Stimulated activated naive CD8-positive, alpha-beta T cell treated with anti-CD3 and anti-CD28 coated beads, Interleukin-15, Interleukin-2, amounts not matched to agents 100 ng/mL and 50 ng/mL, for 24 hours (primary cell): ENCODE measurements around the gene BTBD2.

Experiments
- H3K27ac Mint-ChIP-seq: one replicate; pipeline ENCODE4 v1.8.0; 2021; ENCODE audit warnings: mild to moderate bottlenecking, mixed read lengths
- H3K27me3 Mint-ChIP-seq: one replicate; pipeline ENCODE4 v1.8.0; 2021; ENCODE audit warnings: mixed read lengths
- H3K36me3 Mint-ChIP-seq: one replicate; pipeline ENCODE4 v1.8.0; 2021; ENCODE audit warnings: low read depth, mixed read lengths
- H3K4me1 Mint-ChIP-seq: one replicate; pipeline ENCODE4 v1.8.0; 2021; ENCODE audit warnings: low read depth, mixed read lengths
- H3K4me3 Mint-ChIP-seq: one replicate; pipeline ENCODE4 v1.8.0; 2021; ENCODE audit warnings: mild to moderate bottlenecking, mixed read lengths
- H3K9me3 Mint-ChIP-seq: one replicate; pipeline ENCODE4 v1.8.0; 2021; ENCODE audit warnings: mixed read lengths

The BTBD2 gene

GRCh38 chr19:1959928-1960589 lies 55.5 kb downstream of the BTBD2 start:
- Mint-ChIP-seq H3K4me3 (no peak overlapping the region), H3K27me3 (no peaks in the 10 kb centered on the region), H3K4me1 (peaks cover 4% of the 10 kb centered on the region), H3K9me3 (no peaks in the 10 kb centered on the region), H3K36me3 (peaks cover 6% of the 10 kb centered on the region), H3K27ac (no peak overlapping the region)

- H3K4me1 Mint-ChIP-seq = peaks cover 4% of the 10 kb centered on the region
- peaks cover 2% of the 10 kb centered on the region for H3K36me3 Mint-ChIP-seq
- H3K9me3 Mint-ChIP-seq = no peaks in the 10 kb centered on the region
- H3K4me3 Mint-ChIP-seq = no peak overlapping the region
- no peaks in the 10 kb centered on the region for H3K27me3 Mint-ChIP-seq
- no peak overlapping the region for H3K27ac Mint-ChIP-seq
Measured at GRCh38 chr19:1957562-1958248, 57.8 kb downstream of the BTBD2 start.

- Mint-ChIP-seq H3K27me3 (no peaks in the 10 kb centered on the region), H3K4me3 (no peak overlapping the region), H3K27ac (no peak overlapping the region), H3K9me3 (no peaks in the 10 kb centered on the region), H3K36me3 (no peaks in the 10 kb centered on the region), H3K4me1 (peaks cover 6% of the 10 kb centered on the region)
Measured at GRCh38 chr19:1956868-1957492, 58.5 kb downstream of the BTBD2 start.

- no peak overlapping the region for H3K27ac Mint-ChIP-seq
- no peak overlapping the region for H3K4me3 Mint-ChIP-seq
- H3K9me3 Mint-ChIP-seq = no peaks in the 10 kb centered on the region
- H3K4me1 Mint-ChIP-seq = peaks cover 8% of the 10 kb centered on the region
- no peaks in the 10 kb centered on the region for H3K36me3 Mint-ChIP-seq
- H3K27me3 Mint-ChIP-seq = no peaks in the 10 kb centered on the region
Measured at GRCh38 chr19:1956122-1956494, 59.4 kb downstream of the BTBD2 start.

- Mint-ChIP-seq H3K9me3 (no peaks in the 10 kb centered on the region), H3K36me3 (no peaks in the 10 kb centered on the region), H3K27ac (no peak overlapping the region), H3K27me3 (no peaks in the 10 kb centered on the region), H3K4me3 (no peak overlapping the region), H3K4me1 (peaks cover 6% of the 10 kb centered on the region)
Measured at GRCh38 chr19:1955171-1956121, 60.1 kb downstream of the BTBD2 start.

- Mint-ChIP-seq H3K27me3 (no peaks in the 10 kb centered on the region), H3K4me1 (peaks cover 4% of the 10 kb centered on the region), H3K36me3 (no peaks in the 10 kb centered on the region), H3K9me3 (no peaks in the 10 kb centered on the region), H3K4me3 (no peak overlapping the region), H3K27ac (no peak overlapping the region)
Measured at GRCh38 chr19:1954532-1954933, 61.0 kb downstream of the BTBD2 start.

- Mint-ChIP-seq H3K27ac (no peak overlapping the region), H3K4me1 (peaks cover 9% of the 10 kb centered on the region), H3K36me3 (peaks cover 4% of the 10 kb centered on the region), H3K27me3 (no peaks in the 10 kb centered on the region), H3K9me3 (no peaks in the 10 kb centered on the region), H3K4me3 (no peak overlapping the region)
Measured at GRCh38 chr19:1953441-1954094, 61.9 kb downstream of the BTBD2 start.

- no peaks in the 10 kb centered on the region for H3K9me3 Mint-ChIP-seq
- peaks cover 4% of the 10 kb centered on the region for H3K36me3 Mint-ChIP-seq
- H3K27me3 Mint-ChIP-seq = no peaks in the 10 kb centered on the region
- peaks cover 11% of the 10 kb centered on the region for H3K4me1 Mint-ChIP-seq
- H3K4me3 Mint-ChIP-seq = no peak overlapping the region
- no peak overlapping the region for H3K27ac Mint-ChIP-seq
Measured at GRCh38 chr19:1953037-1953436, 62.5 kb downstream of the BTBD2 start.

GRCh38 chr19:1952635-1953034 lies 62.9 kb downstream of the BTBD2 start:
- Mint-ChIP-seq H3K4me3 (no peak overlapping the region), H3K36me3 (peaks cover 4% of the 10 kb centered on the region), H3K4me1 (peaks cover 11% of the 10 kb centered on the region), H3K9me3 (no peaks in the 10 kb centered on the region), H3K27ac (no peak overlapping the region), H3K27me3 (no peaks in the 10 kb centered on the region)

GRCh38 chr19:1950640-1951039 lies 64.9 kb downstream of the BTBD2 start:
- Mint-ChIP-seq H3K4me1 (peaks cover 15% of the 10 kb centered on the region), H3K27me3 (no peaks in the 10 kb centered on the region), H3K36me3 (peaks cover 7% of the 10 kb centered on the region), H3K27ac (no peak overlapping the region), H3K9me3 (no peaks in the 10 kb centered on the region), H3K4me3 (no peak overlapping the region)

GRCh38 chr19:1949304-1950101 lies 66.0 kb downstream of the BTBD2 start:
- no peaks in the 10 kb centered on the region for H3K9me3 Mint-ChIP-seq
- H3K4me3 Mint-ChIP-seq = no peak overlapping the region

GRCh38 chr19:1947651-1948209 lies 67.8 kb downstream of the BTBD2 start:
- H3K4me1 Mint-ChIP-seq = peaks cover 32% of the 10 kb centered on the region
- H3K27ac Mint-ChIP-seq = no peak overlapping the region
- no peaks in the 10 kb centered on the region for H3K27me3 Mint-ChIP-seq
- H3K4me3 Mint-ChIP-seq = no peak overlapping the region
- no peaks in the 10 kb centered on the region for H3K9me3 Mint-ChIP-seq
- H3K36me3 Mint-ChIP-seq = peaks cover 7% of the 10 kb centered on the region

More at GRCh38 chr19:1949304-1950101, 66.0 kb downstream of the BTBD2 start:
- no peaks in the 10 kb centered on the region for H3K27me3 Mint-ChIP-seq
- H3K36me3 Mint-ChIP-seq = peaks cover 7% of the 10 kb centered on the region
- H3K4me1 Mint-ChIP-seq = peaks cover 16% of the 10 kb centered on the region
- no peak overlapping the region for H3K27ac Mint-ChIP-seq

GRCh38 chr19:1945899-1946298 lies 69.6 kb downstream of the BTBD2 start:
- H3K4me3 Mint-ChIP-seq = no peak overlapping the region
- no peaks in the 10 kb centered on the region for H3K27me3 Mint-ChIP-seq
- H3K36me3 Mint-ChIP-seq = peaks cover 7% of the 10 kb centered on the region
- peaks cover 29% of the 10 kb centered on the region for H3K4me1 Mint-ChIP-seq
- H3K9me3 Mint-ChIP-seq = no peaks in the 10 kb centered on the region
- no peak overlapping the region for H3K27ac Mint-ChIP-seq
